Lung (tissue), 12 donors: ENCODE results near the gene KIR2DL4. TPM values are rescaled to one million over a fixed set of nuclear protein-coding genes. Genes with fewer than 3 reads are reported as not detected.
"Not testable (repeated sequence)": the region's sequence is repeated elsewhere in the genome, so short reads cannot be mapped to it uniquely, and the experiment has no call there.

Experiments
- ATAC-seq: fragments of 200-7000 bp; cut with Tn5 transposase; one replicate; pipeline ENCODE4 v1.9.1; 2020; ENCODE audit warnings: moderate number of reproducible peaks; ENCODE audit not compliant: insufficient read depth, low FRiP score
- DNase-seq, 3 donors: peaks; one replicate each; pipeline ENCODE4 v3.0.0-alpha.2; 2013 to 2017
- H3K27ac ChIP-seq, 2 donors: one replicate each; pipeline ENCODE4 v1.5.1; 2013; ENCODE audit warnings: mild to moderate bottlenecking in 2 of 2, moderate library complexity in 2 of 2, control low read depth in 1 of 2, inconsistent platforms in 1 of 2, low read depth in 1 of 2, low read length in 1 of 2
- H3K27me3 ChIP-seq, 3 donors: one replicate each; pipeline ENCODE4 v1.5.1; 2013; ENCODE audit warnings: low read length in 2 of 3; ENCODE audit not compliant: control insufficient read depth in 3 of 3, insufficient read depth in 3 of 3
- H3K36me3 ChIP-seq, 4 donors: one replicate each; pipeline ENCODE4 v1.5.1; 2013; ENCODE audit warnings: low read length in 4 of 4, mild to moderate bottlenecking in 1 of 4, moderate library complexity in 1 of 4; ENCODE audit not compliant: control insufficient read depth in 4 of 4, insufficient read depth in 4 of 4
- H3K4me1 ChIP-seq, 5 donors: one replicate each; pipeline ENCODE4 v1.5.1; 2013; ENCODE audit warnings: low read length in 5 of 5, mild to moderate bottlenecking in 2 of 5, moderate library complexity in 1 of 5; ENCODE audit not compliant: control insufficient read depth in 5 of 5, insufficient read depth in 5 of 5
- H3K4me3 ChIP-seq: one replicate; pipeline ENCODE4 v1.5.1; 2013; ENCODE audit warnings: mild to moderate bottlenecking, control low read depth, moderate library complexity
- H3K9ac ChIP-seq, 2 donors: one replicate each; pipeline ENCODE4 v1.5.1; 2013; ENCODE audit warnings: low read length in 2 of 2, control low read depth in 1 of 2; ENCODE audit not compliant: insufficient read depth in 1 of 2
- H3K9me3 ChIP-seq, 4 donors: one replicate each; pipeline ENCODE4 v1.5.1; 2013; ENCODE audit warnings: low read length in 3 of 4, mild to moderate bottlenecking in 1 of 4, moderate library complexity in 1 of 4; ENCODE audit not compliant: control insufficient read depth in 4 of 4, insufficient read depth in 3 of 4
- CTCF ChIP-seq: IDR thresholded peaks from 2 replicates; pipeline ENCODE4 v1.5.1; 2012; ENCODE audit warnings: mild to moderate bottlenecking; ENCODE audit errors: control extremely low read depth, extremely low read depth
- WGBS, 2 donors: extraction: QIAGEN DNeasy Blood & Tissue Kit; methylation state at CpG; one replicate each; pipeline ENCODE4 v1.1.7; 2013; 5-methylcytosine and 5-hydroxymethylcytosine counted together
- polyA plus RNA-seq, 2 donors: library from polyadenylated mRNA; stranded (reverse); fragments of 200-250 nt; gene quantifications; one replicate each; pipeline ENCODE4 v1.2.1, GENCODE V29; 2013
- total RNA-seq, 2 donors: library from RNA; depleted of rRNA in 1 of 2; stranded (reverse); fragments of >200 nt in 1 of 2; gene quantifications; one replicate each; pipeline ENCODE4 v1.2.1, GENCODE V29; 2014 to 2021
- donor health status: control.
- donor health status: control.
- donor health status: Bipolar disorder and iron deficiency.
- donor health status: healthy.
- donor health status: DM: yes; HTN: yes; CAD: no.

Gene KIR2DL4
- total and polyA plus RNA-seq, 4 donors: 0.10 to 0.77 (median 0.63) TPM; not detected in 1

DNA sequence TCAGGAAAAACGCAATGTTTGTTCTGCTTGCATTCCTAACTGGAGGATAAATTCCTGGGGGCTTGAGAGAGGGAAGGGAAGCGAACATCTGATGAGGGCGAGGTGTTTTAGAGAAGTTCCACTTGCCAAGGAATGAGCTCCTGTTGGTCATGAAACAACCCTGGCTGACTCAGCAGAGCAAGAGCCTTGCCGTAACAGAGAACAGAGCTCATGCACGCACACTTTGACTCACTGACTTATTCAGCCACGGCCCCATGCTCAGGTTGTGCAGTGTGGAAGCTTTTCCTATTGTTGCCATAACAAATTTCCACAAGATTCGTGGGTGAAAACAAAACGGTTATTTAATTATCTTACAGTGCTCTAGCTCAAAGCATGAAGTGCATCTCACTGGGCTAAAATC lies 39.8 kb downstream of the KIR2DL4 start:
- 64 to 70% methylated on average over 7 to 8 of the region's 8 CpGs for WGBS, 2 donors

DNA sequence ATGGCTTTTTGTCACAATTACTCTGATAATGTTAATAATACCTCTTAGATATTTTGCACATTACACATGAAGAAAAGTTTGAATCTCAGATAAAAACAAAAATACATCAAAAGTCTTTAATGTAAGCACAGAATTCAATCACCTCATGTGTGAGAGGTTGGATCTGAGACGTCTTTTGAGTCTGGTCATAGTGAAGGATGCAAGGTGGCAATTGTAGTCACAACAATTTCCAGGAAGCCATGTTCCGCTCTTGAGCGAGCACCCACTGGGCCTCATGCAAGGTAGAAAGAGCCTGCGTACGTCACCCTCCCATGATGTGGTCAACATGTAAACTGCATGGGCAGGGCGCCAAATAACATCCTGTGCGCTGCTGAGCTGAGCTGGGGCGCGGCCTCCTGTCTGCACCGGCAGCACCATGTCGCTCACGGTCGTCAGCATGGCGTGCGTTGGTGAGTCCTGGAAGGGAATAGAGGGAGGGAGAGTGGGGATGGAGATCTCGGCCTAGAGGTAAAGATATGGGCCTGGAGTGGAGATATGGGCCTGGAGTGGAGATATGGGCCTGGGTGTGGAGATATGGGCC lies 46.7 kb downstream of the KIR2DL4 start, which contains the start of gene KIR3DL2:
Gene KIR3DL2, plus strand, starts transcription at position 383 of the 580 bp plus-strand sequence. Its CDS starts 33 bp downstream, at position 416.
- WGBS, 2 donors: 91% methylated on average over 14 to 16 of the region's 16 CpGs
- not testable (repeated sequence) for H3K9ac ChIP-seq, H3K4me1 ChIP-seq, H3K4me3 ChIP-seq, H3K27ac ChIP-seq, H3K27me3 ChIP-seq, H3K9me3 ChIP-seq, ATAC-seq, DNase-seq, H3K36me3 ChIP-seq

More for the DNA sequence above, 39.8 kb downstream of the KIR2DL4 start:
- H3K9me3 ChIP-seq, H3K36me3 ChIP-seq, H3K27me3 ChIP-seq, ATAC-seq, H3K27ac ChIP-seq, DNase-seq, H3K9ac ChIP-seq, H3K4me1 ChIP-seq, H3K4me3 ChIP-seq: not testable (repeated sequence)

GRCh38 chr19:54850930-54851329 lies 47.5 kb downstream of the KIR2DL4 start:
- no peaks in the 10 kb centered on the region for H3K36me3 ChIP-seq
- DNase-seq: no peak
- no peaks in the 10 kb centered on the region for H3K27me3 ChIP-seq
- no peak overlapping the region for H3K4me3 ChIP-seq
- no peak overlapping the region for H3K9ac ChIP-seq
- H3K9me3 ChIP-seq: peaks cover 0 to 5% (median 1%) of the 10 kb centered on the region in 4 donors
- no peaks in the 10 kb centered on the region for H3K4me1 ChIP-seq
- H3K27ac ChIP-seq: no peak overlapping the region
- whole genome bisulfite sequencing, 2 donors: 58 to 69% methylated on average over 2 of the region's 2 CpGs
- ATAC-seq: no peak
- no peak for TF ChIP-seq CTCF

- ATAC-seq (no peak), DNase-seq (no peak)
- WGBS, 2 donors: 53 to 66% methylated on average over 7 of the region's 7 CpGs
- no peaks in the 10 kb centered on the region for H3K27me3 ChIP-seq
- H3K4me1 ChIP-seq: no peaks in the 10 kb centered on the region
- H3K9me3 ChIP-seq: peaks cover 0 to 5% (median 1%) of the 10 kb centered on the region in 4 donors
- no peak overlapping the region for H3K27ac ChIP-seq
- no peak overlapping the region for H3K9ac ChIP-seq
- H3K4me3 ChIP-seq: no peak overlapping the region
- H3K36me3 ChIP-seq: no peaks in the 10 kb centered on the region
- no peak for TF ChIP-seq CTCF
Observed at GRCh38 chr19:54851353-54851752, 47.9 kb downstream of the KIR2DL4 start.

DNA sequence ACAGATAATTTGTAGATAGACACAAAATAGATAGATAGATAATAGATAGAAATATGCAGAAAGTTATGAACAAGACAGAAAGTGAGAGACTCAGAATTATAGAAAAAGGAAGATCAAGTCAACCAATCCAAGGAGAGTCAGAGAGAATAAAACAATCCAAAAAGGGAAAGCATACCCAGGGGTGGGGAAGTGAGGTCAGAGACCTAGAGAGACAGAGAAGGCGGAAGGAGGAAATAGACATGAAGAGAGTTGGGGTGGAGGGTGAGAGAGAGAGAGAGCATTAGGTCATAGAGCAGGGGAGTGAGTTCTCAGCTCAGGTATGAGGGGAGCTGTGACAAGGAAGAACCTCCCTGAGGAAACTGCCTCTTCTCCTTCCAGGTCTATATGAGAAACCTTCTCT lies 51.8 kb downstream of the KIR2DL4 start:
- WGBS, 2 donors: 19 to 52% methylated on average over 1 of the region's 1 CpG
- H3K27ac ChIP-seq, H3K27me3 ChIP-seq, H3K9ac ChIP-seq, H3K4me1 ChIP-seq, ATAC-seq, H3K36me3 ChIP-seq, H3K4me3 ChIP-seq, DNase-seq, H3K9me3 ChIP-seq: not testable (repeated sequence)

- H3K9ac ChIP-seq, H3K4me1 ChIP-seq, H3K4me3 ChIP-seq, H3K27me3 ChIP-seq, DNase-seq, ATAC-seq, H3K9me3 ChIP-seq, H3K36me3 ChIP-seq, H3K27ac ChIP-seq: not testable (repeated sequence)
- whole genome bisulfite sequencing, 2 donors: 81 to 91% methylated on average over 2 to 3 of the region's 3 CpGs
Observed at GRCh38 chr19:54858476-54858875, 55.1 kb downstream of the KIR2DL4 start.

DNA sequence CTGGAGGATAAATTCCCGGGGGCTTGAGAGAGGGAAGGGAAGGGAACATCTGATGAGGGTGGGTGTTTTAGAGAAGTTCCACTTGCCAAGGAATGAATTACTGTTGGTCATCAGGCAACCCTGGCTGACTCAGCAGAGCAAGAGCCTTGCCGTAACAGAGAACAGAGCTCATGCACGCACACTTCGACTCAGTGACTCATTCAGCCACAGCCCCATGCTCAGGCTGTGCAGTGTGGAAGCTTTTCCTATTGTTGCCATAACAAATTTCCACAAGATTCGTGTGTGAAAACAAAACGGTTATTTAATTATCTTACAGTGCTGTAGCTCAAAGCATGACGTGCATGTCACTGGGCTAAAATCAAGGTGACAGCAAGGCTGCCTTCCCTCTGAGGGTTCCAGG lies 56.0 kb downstream of the KIR2DL4 start:
- not testable (repeated sequence) for DNase-seq, ATAC-seq, H3K27me3 ChIP-seq, H3K4me3 ChIP-seq, H3K36me3 ChIP-seq, H3K4me1 ChIP-seq, H3K9ac ChIP-seq, H3K27ac ChIP-seq, H3K9me3 ChIP-seq
- 37 to 55% methylated on average over 7 of the region's 7 CpGs for WGBS, 2 donors
